Renal pelvis (tissue), 4 donors: ENCODE data around the gene STOML2. TPM values are rescaled to one million over a fixed set of nuclear protein-coding genes. Genes with fewer than 3 reads are reported as not detected.

Experiments
- DNase-seq: peaks from one replicate; pipeline ENCODE4 v3.0.0-alpha.2; 2013
- polyA plus RNA-seq, 3 donors: library from polyadenylated mRNA; unstranded; fragments of 120-200 nt; gene quantifications; one replicate each; pipeline ENCODE4 v1.2.1, GENCODE V29; 2013; ENCODE audit not compliant: insufficient read length in 3 of 3

Gene STOML2
- polyA plus RNA-seq, 3 donors, result 138 to 145 (median 144) TPM

DNA sequence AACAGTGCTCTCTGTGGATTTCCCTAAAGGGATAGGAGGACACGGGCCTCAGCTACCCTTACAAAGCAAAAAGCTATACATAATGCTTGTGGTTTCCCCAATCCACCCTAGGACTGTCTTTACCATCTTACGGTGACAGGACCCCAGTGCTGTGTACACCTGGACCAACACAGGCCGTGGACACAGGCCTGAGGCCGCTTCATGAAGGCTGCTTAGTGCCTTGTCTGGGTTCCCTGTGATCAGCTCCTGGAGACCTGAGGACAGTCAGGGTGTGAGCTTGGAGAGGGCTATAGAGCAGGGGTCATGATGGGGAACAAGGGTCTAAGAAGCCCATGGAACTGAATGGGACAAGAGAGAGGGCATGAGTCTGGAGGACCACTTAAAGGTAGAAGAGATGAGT lies 26.1 kb downstream of the STOML2 start:
- DNase-seq, result no peak

DNA sequence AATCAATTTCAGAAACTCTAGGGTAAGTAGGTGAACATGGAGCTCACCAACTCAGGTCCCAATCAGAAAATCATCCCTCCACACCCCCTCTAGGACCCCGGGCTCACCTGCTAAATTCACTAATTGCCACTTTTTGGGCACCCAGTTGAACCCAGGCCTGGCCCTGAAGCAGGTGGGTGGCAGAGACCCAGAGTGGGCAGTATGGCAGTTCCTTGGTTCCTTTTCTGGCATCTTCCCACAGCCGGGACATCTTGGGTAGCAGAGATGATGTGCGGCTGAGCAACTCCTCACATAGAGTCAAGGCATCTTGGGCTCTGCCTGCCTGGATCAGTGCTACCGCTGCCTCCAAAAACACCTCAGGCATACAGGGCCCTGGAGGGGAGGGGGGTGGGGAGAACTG lies 27.6 kb downstream of the STOML2 start:
- DNase-seq, result no peak

DNA sequence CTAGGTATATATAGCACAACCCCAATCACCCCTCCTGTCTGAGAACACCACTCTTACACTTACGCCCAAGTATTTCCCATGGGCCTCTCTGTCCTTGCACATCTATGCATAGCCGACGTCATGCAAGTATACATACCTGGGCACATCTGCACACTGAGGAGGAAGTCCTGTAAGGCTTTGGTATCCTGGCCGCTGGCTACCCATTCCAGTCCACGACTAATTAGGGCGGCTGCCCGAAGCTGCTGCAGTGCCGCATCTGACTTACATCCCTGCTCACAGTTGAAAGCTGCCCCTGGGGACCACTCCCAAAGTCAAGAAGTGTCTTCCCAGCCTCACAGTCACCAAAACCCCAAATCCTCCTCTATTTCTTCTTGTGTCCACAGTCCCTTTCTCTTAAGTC lies 28.1 kb downstream of the STOML2 start:
- no peak for DNase-seq

DNA sequence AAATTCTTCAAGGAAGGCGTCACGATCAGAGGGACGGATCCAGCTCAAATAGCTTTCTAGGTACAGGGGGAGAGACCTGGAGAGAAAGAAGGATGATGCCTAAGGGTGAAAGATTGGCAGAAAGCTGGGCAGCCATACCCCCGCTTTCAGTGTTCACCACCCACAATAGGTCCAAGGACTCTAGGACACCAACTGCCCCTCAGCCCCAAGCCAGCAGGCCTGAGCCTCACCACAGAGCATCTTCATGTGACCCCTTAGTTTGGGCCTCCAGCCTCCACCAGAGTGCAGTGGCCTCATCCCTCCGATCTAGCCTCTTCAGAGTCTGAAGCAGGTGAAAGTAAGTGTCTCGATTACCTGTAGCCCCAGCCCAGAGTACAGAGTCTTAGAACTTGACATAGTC lies 28.8 kb downstream of the STOML2 start:
- DNase-seq, result no peak

DNA sequence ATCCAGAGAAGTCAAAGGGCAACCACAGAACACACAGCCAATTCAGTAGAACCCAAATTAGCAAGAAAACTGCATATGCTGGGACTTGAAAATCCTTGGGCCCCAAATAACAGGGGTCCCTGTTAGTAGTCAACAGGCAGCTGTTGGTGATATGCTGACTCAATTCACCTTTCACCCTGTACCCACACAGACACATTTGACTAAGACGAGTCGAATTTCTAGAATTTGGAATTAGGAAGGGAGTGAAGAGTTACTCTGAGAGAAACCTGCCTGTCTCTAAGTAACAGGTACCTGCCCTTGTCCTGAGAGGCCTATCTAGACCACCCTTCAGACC lies 29.7 kb downstream of the STOML2 start:
- DNase-seq, result no peak

DNA sequence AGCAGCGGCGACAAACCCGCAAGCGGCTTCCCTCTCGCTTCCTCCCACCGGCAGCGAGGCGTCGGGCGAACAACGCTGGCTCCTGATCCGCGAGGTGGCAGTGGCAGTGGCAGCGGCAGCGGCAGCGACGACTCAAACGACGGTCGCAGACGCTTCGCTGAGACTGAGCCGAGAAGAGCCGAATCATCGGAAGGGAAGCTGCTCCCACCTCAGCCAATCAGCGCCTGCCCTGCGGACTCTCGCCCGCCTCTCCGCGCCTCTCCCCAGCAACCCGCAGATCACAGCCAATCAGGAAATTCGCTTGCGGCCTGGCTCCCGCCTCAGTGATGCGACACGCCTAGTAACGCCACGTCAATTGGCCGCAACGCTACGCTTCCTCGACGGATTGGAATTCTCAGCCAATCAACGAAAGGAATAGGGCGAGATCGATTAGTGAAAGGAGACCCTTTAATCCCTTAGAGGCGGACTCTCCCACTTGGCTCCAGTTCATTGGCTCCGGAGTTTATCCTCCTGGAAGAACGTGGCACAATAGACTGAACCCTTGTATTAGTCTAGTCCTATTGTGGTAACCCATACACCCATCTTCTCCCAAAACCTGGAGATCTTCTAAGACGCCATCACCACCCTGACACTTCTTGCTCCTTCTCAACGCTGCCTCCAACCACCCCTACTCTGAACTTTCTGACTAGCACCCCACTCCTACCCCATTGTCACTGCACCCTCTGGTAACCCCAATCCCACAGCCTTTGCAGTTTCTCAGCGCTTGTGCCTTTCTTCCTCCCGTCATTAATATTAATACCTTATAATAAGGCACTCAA lies 30.3 kb downstream of the STOML2 start, which contains the start of gene VCP:
TSS of gene VCP (minus strand) at position 165 of the 818 bp plus-strand sequence. CDS start 272 bp downstream, outside the sequence.
- DNase-seq, result peak; percentile 98

DNA sequence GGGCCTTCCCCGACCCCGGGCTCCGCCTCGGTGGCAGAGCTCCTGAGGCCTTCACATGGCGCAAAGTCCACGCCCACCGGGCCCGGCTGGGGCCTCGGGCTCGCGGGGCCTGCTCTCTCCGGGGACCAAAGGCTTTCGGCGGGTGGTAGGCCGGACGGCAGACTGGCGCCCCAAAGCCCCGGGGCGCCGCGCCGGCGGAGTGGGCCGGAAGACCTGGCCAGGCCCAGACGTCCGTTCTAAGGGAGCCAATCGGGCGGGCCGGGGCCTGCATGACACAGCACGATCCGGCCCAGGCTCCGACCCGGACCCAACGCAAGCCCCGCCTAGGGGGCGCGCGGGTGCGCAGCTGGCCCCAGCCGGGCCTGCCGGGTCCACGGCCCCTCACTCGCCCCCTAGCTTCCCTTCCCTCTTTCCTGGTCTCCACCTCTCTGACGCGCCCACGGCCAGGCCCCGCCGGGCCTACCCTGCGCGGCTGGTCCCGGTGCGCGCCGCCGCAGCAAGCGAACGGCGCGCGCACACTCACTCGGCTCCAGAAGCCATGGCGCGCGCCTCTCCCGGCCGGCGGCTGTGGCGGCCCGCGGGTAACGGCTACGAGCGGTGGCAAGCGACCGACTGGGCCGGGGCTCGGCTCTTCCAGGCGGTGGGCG lies 31.0 kb downstream of the STOML2 start:
- DNase-seq, result peak; percentile 86

DNA sequence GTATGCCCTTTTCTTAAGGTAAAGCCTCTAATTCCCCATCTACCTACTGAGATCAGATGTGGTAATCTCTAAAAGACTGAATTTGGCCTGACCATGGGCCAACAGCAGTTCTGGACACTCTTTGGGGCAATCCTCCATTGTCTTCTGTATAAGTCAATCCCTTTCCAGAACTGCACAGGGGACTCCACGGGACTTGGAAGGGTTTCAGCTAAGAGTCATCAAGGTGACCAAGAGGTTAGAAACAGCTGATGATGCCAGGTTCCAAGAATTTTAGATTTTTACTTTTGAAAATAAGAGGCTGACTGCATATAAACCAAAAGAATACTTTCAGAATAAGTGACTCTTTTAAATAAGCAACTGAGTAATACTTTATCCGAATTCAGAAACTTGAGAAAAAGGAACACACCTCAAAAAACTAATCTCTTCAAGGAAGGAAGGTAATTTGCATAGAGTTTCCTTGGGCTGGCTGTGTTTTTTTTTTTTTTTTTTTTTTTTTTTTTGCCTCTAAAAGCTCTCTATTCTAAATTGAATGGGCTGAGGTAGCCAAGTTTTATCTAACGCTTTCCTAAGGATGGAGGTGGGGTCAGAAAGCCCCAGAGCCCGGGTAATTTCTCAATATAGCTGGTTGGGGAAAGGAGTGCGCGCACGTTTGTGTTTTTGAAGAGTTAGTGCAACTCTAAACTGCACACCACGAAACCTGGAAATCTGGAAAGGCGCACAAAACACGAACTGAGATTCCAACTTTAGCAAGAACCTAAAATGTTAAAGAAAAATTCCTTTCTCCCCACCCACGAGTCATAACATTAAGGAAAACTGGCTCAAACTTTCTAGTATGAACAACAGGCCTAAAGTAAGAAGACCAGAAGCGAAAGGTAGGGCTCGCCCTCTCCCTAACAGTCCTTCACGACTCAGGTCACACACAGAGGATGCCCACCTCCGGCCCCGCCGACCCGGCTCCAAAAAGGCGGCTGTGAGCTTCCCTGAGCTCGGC lies 31.8 kb downstream of the STOML2 start:
- no peak for DNase-seq

DNA sequence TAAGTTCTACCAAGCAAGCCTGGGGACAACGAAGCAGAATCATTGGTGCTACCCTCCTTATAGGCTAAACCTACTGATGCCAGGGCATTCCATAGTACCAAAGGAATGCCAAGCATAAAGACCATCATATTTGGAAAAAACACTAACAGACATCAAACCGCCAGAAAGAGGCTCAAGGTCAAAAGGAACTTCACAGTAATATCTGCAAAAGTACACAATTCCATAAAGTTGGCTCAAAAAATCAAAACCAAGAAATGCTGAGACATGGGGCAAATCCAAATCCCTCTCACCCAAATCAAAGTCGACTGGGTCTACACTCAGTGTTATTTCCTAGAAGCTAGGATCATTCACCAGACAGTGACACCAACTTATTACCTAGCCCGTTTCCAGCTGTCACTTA lies 33.9 kb downstream of the STOML2 start:
- no peak for DNase-seq

DNA sequence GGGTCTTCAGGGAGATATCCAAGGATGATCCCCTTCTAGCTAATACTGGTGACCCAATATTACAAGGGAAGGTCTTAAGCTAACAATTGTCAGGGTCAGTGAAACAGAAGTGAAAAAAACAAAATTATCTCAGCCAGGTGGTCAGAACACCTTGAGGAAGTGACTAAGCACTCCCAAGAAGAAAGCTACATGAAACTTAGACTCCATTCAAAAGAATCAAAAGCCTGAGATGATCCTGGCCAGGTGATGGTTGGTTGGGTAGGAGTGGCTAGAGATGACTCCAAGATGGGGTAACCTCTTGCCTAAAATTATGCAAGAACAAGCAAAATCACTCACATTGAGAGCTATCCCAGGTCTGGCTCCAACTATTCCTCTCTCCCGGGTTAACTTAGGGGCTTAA lies 35.9 kb downstream of the STOML2 start:
- DNase-seq, result no peak

DNA sequence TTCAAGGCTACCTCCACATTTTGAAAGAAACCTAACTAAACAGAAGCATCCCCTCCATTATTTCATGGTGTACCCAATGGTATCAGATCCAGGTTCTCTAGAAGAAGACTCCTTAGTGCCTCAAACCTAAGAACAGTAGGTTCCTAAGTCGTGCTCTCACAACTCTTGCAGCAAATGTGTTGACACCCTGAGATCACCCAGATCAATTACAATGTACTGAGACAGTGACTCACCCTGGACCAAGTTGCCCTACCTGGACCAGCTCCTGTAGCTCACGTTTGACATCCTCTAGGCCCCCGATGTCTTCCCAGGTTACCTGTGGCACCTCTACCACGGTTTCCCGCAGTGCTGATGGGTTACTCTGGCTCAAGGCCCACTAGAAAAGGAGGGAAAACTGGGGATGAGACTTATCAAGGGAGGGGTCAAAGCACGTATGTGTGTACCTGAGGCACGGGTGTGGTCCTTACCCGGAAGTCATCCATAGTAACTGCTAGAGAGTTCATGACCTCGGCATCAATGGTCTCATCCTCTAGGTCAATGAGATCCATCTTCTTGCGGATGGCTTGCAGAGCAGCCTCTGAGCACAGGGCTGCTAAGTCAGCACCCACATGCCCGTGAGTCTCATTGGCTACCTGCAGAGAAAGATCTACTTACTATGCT lies 42.3 kb downstream of the STOML2 start:
- no peak for DNase-seq

DNA sequence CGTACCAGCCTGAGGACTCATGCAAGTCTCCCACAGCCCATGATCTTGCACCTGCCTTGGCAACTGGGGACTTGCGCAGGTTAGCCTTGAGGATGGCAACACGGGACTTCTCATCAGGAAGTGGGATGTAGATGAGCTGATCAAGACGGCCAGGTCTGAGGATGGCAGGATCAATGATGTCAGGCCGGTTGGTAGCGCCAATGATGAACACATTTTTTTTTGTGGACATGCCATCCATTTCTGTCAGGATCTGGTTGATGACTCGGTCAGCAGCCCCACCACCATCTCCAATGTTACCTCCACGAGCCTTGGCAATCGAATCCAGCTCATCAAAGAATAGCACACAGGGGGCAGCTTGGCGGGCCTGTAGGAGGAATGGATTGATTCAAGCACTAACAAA lies 43.5 kb downstream of the STOML2 start:
- no peak for DNase-seq

DNA sequence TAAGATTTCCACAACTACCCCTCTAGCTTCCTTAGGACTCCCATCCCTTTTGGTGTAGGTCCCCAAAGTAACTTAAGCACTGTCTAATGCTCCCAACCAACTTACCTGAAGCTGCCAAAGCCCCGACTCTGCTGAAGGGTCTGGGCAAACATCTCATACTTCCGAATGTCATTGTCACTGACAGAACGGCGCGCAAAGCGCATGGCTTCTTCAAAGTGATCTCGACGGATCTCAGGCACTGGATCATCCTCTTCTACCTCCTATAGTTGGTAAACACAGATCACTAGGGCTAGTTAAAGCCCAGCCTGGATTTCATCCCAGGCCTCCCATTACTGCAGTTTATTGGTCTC lies 45.7 kb downstream of the STOML2 start:
- no peak for DNase-seq

DNA sequence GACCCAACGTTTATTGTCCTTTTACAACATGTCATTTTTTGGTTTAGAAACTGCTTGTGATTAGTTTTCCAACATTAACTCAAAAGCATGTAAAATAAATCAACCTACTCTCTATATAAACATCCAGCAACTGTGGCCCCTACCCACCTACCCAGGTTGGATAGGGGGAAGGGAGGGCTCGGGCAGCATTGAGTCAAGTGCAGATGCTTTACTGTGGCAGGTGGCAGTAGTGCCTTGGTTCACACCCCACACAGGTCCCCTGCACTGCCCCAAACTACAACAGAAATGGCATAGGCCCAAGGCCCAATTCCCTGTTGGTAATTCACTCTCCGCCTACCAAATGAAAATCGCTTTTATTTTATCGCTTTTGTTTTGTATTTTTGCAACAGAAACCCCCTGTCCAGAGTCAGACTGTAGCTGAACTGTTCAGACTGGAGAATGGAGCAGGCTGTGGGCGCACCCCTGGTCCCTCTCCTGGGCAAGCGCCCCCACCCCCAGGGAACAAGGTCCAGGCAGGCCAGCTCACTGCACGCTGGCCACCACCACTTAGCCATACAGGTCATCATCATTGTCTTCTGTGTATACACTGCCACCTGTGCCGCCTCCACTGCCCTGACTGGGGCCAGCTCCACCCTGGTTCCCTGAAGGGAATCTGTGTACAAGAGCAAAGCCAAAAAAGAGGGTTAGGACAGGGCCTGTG lies 46.2 kb downstream of the STOML2 start:
- no peak for DNase-seq

DNA sequence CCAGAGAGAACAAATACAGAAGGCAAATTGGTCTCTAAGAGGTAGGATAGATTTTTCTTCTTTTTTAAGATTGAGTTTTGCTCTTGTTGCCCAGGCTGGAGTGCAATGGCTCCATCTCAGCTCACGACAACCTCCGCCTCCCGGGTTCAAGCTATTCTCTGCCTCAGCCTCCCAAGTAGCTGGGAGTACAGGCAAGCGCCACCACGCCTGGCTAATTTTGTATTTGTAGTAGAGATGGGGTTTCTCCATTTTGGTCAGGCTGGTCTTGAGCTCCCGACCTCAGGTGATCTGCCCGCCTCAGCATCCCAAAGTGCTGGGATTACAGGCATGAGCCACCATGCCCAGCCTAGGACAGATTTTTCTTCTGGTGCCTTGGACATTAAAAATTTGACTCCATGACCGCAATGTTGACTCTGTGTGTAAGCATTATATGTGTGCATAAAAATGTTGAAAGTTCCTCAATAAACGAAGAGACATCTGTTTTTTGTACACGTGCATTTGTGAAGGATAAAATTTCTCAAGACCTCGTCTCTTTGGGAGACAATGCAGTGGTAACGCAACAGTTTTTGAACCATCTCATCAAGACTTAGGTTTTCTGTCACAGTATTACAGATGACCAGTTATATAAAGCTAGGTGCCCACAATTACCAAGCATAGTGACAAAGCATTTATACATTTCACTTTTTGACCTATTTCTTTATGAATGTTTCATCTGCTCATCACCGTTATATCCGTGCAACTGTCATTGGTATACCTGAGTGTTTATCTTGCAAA lies 47.9 kb downstream of the STOML2 start:
- no peak for DNase-seq

DNA sequence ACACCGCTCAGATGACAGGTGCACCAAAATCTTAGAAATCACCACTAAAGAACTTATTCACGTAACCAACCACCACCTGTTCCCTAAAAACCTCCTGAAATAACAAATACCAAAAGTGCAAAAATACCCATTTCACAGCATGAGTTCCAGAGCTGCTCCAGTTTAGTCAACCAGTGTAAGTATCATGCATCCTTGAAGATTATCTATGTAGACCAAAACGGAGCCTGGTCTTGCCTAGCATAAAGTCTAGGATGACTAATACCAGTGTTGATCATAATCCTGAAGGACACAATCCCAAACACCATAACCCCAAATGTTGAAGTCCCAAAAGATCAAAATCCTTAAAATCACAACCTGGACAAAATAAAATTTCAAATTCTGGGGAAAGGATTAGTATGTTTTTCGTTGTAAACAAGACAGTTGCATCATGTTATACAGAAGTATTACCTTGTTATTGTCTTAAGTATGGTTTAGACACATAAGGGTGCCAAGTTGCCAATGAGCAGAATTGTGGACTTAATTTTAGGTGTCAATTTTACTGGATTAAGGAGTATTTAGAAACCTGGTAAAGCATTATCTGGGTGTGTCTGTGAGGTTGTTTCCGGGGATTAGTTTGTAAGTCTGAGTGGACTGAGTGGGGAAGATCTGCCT lies 48.6 kb downstream of the STOML2 start:
- no peak for DNase-seq

DNA sequence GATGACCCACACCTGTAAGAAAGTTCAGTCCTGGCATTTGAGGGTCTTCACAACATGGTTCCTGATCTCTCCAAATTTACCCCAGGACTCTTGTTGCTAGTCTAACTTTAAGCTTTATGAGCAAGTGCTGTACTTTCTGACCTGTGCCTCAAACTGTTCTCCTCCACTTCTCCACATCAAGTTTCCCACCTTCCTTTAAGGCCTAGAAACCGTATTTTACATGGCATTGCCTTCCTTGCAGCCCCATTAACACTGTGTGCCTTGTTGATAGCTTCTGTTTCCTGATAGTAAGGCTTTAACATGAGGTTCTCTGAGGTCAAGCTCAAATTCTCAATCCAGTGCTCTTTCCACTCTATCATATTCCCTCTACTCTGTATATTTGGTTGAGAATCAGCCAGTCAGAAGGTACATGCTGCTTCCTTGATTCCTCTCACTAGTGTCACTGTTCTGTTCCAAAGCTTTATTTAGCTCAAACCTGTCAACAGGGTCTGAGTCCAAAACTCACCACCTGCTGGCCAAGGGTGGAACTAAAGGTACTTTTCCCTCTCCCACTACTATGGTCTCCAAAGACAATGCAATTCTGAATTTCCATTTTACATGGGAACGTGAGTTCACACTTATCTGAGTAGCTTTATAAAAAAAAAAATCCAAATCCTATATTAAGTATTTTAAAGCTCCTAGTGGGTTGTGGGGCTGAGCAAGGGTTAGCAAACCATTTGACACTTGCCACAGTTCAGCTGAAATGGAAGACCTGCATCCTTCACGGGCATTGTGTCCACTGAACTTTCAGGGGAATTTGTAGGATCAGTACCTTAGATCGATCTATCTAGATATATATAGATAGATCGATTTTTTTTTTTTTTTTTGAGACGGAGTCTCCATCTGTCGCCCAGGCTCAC lies 51.6 kb downstream of the STOML2 start:
- DNase-seq, result peak; percentile 30
